ENCODE measurements around the gene SYDE2.
"Not testable (repeated sequence)": the region's sequence is repeated elsewhere in the genome, so short reads cannot be mapped to it uniquely, and the experiment has no call there.

Gene SYDE2

GRCh38 chr1:85157436-85157835 lies 43.4 kb downstream of the SYDE2 start:
- no peak for FAIRE-seq

DNA sequence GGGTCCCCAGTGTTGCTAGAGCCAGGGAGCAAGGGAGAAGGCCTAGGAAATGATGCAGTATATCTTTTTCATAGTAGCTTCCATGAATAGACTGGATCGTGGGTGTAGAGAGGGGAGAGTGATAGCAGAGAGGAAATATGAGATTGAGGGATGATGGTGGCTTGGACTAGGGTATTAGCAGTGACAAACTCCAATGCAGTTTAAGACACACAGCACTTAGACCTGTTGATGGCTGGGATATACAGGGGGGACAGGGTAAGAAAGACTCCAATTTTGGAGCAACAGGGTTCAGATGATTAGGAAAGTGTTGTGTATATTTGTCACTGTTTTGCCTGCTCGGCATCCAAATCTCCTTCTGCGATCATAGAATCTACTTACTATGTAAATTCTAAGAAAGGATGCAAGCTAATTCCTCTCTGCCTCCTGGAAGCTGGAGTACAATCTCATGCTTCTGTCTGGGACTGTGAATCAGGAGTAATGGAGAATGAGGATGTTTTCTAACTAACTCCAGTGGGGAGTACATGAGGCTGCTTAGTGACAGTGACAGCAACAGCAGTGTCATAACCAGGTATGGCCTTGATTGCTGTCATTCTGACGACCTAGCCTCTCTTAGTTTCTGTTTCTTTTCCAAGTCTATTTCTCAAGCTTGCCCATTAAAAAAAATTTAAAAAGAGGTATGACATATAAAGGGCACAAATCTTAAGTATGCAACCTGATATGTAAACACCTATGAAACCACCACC lies 47.5 kb downstream of the SYDE2 start:
- FAIRE-seq: no peak

DNA sequence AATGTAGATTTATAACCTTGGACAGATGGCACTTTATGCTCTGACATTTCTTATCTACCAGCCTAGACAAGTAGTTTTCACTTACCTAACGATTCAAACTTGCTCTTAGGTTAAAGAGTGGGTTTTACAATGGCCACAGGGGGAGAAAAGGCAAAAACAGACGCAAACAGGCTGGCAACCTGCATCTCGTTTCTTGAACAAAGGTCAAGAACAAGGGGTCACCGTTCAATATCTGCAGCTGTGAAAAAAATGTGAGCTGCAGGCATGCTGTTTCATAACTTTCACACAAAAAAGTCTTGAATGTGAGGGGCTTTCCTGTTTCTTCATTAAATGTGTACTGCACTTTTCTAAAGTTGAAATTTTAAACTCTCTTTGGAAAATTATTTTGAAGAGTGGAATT lies 49.4 kb downstream of the SYDE2 start:
- no peak for FAIRE-seq

DNA sequence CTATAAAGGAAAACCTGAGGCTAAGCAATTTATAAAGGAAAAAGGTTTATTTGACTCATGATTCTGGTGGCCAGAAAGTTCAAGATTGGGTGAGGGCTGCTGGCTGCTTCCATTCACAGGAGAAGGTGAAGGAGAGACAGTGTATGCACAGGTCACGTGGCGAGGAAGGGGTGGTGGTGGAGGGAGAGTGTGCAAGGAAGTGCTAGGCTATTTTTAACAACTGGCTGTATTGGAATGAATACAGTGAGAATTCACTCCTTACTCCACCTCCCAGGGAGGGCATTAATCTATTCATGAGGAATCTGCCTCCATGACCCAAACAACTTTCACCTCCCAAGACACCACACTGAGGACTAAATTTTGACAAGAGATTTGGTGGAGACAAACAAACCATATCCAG lies 51.0 kb downstream of the SYDE2 start:
- FAIRE-seq: no peak

- FAIRE-seq: no peak
Measured at GRCh38 chr1:85148524-85149250, 52.1 kb downstream of the SYDE2 start.

DNA sequence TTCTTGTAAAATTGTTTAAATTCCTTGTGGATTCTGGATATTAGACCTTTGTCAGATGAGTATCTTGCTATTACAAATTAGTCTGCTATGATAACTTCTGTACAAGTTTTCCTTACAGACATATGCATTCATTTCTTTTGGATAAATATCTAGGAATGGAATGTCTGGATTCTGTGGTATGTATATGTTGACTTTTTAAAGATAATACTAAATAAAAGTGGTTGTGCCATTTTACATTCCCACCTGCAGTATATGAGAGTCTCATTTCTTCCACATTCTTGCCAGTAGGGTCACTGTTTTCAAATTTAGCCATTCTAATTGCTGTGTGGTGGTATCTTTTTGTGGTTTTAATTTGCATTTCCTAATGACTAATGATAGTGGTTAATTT lies 53.9 kb downstream of the SYDE2 start:
- no peak for FAIRE-seq

- FAIRE-seq: not testable (repeated sequence)
Measured at GRCh38 chr1:85146298-85146971, 54.4 kb downstream of the SYDE2 start.

DNA sequence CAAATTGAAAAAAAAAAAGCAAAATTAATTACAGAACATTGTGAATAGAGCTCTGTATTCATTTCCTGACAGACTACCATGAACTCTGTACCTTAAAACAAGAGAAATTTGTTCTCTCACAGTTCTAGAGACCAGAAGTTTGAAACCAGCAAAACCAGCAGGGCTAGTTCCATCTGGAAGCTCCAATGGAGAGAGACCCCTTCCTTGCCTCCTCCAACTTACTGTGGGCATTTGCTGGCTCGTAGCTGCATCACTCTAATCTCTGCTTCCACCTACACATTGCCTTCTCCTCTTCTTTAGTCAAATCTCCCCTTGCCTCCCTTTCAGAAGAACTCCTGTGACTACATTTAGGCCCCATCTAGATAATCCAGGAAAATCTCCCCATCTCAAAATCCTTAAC lies 56.5 kb downstream of the SYDE2 start:
- no peak for FAIRE-seq

- FAIRE-seq: no peak
Measured at GRCh38 chr1:85142753-85143152, 58.1 kb downstream of the SYDE2 start.

GRCh38 chr1:85138439-85138838 lies 62.4 kb downstream of the SYDE2 start:
- not testable (repeated sequence) for FAIRE-seq

DNA sequence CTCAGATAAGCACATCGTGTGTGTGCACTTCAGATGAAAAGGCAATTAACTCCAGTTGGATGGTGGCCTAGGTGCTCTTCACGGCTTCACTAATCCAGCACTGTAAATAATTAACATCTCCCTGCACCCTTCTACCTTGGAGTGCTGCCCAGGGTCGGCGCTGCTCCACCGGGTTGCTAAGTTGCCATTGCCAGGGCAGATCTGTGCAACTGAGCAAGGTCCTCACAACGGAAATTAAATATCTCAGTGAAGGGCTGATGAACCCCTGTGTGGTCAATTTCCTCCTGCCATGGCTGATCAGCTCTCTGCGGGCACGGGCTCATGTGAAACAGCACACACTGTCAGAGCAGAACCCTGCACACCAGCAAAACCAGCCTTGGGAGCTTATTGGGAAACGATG lies 63.2 kb downstream of the SYDE2 start:
- FAIRE-seq: peak; percentile 99

DNA sequence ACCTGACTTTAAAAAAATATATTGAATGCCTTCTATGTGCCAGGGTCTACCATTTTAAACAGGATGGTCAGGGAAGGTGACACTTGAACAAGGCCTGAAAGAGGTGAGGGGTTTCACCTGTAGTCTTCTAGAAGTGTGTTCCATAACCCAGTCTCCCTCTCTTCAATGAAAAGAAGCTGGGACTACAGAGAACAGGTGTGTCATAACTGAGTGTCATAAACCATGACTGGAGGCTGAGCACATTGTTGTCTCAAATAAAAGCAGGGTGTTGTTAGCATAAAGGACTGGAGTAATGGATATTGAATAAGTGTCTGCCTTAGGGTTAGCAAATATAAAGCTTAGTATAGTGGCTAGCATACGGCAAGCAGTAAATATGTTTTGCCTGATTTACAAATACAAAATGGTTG lies 65.4 kb downstream of the SYDE2 start:
- FAIRE-seq: no peak

GRCh38 chr1:85134583-85135391 lies 66.0 kb downstream of the SYDE2 start:
- no peak for FAIRE-seq

GRCh38 chr1:85133565-85134159 lies 67.2 kb downstream of the SYDE2 start:
- FAIRE-seq: no peak

GRCh38 chr1:85132078-85132720 lies 68.6 kb downstream of the SYDE2 start:
- FAIRE-seq: no peak

DNA sequence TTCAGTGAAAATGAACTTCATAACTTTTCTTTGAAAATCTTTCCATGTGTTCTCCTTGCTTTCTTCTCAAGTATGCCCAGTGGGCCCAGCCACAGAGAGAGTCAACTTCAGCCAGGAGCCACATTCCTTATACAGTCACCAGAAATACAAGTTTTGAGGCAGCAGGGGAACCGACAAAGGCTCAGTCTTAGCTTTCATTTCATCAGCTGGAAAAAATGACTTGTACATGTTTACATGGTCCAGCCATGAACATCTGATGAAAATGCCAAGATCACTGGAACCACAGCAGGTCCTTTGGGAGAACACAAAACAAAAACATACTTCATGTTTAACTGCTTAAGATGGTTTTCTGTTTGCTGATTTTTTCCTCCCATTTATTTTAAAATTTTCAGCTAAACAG lies 72.5 kb downstream of the SYDE2 start:
- FAIRE-seq: no peak

DNA sequence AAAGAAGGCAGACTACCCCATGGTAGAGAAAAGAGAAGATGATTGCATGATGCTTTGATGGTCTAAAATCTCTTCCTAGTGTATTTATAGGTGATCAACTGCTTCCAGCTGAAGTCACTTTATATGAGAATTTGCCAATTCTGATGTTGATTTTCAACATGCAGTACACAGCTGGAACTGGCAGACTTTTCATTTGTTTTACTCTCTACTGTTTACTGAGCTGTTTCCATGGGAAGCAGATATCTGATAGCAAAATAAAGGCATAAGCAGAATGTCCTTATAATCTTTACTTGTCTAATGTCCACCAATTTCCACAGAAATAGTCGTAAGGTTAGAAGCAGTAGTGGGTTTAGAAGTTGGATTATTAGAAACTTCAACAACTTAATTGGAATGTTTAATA lies 74.9 kb downstream of the SYDE2 start:
- no peak for FAIRE-seq

- no peak for FAIRE-seq
Measured at GRCh38 chr1:85124091-85124490, 76.7 kb downstream of the SYDE2 start.

DNA sequence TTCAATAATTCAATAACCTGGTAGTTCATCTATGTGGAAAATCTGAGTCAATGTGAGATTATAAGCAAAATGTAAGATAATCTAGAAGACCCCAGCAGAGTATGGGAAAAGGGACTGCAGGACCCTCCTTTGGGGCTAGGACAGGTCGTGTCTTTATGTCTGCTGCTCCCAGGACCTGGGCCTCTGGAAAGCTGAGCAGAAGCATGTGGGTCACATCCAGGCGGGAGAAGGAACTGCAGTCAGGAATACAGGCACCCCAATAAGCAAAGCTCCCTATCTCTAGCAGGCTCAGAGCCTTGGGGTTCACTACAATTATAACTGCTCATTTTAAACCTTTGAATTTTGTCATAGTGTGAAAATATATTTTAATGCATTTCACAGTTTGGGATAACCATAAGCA lies 78.6 kb downstream of the SYDE2 start:
- no peak for FAIRE-seq

- FAIRE-seq: no peak
Measured at GRCh38 chr1:85121744-85122143, 79.1 kb downstream of the SYDE2 start.

DNA sequence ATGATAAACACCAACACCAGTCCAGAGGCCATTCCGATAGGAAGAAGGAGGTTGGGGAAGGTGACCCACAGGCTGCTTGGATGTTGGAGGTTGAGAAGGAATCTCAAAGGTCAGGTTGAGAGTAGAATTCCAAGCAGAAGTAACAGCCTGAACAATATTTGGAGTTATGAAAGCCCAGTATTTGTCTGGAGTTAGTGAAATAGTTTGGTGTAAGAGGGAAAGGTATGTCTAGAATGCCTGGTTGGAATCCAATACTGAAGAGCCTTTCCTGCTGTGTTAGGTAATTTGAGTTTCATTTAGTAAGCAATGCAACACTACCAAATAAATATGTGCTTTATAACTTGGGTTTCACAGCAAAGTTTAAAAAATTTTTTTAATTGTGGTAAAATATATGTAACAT lies 82.1 kb downstream of the SYDE2 start:
- FAIRE-seq: no peak

DNA sequence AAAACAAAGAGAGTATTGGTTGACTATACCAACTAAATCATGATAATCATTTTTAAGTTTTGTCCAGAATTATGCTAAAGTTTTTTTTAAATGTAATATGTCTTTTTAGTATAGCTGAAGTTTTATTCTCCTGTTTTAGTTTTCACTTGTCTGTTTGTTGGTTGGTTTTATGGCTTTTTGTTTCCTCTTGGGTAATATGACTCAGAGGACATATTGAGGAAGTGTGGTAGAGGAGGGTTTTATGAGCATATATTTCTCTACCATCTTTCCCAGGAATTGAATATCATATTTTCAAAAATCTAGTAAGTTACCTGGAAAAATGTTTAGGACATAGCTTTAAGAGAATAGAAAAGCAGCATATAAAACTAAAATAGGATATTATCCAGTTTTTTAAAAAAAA lies 84.0 kb downstream of the SYDE2 start:
- no peak for FAIRE-seq

Measured in islet of Langerhans (tissue), 1 donor.